Measurements from ENCODE around the gene SLIT3.

The SLIT3 gene

GRCh38 chr5:168886157-168886556, 414.8 kb downstream of the SLIT3 start:
- DNase-seq (ENCODE audit: low read depth), result no peak

GRCh38 chr5:168885324-168886120, 415.4 kb downstream of the SLIT3 start:
- DNase-seq (ENCODE audit: low read depth), result no peak

GRCh38 chr5:168883991-168884390, 416.9 kb downstream of the SLIT3 start:
- no peak for DNase-seq (ENCODE audit: low read depth)

GRCh38 chr5:168883281-168883741, 417.6 kb downstream of the SLIT3 start:
- no peak for DNase-seq (ENCODE audit: low read depth)

- no peak for DNase-seq (ENCODE audit: low read depth)
Measured at GRCh38 chr5:168882283-168882682, 418.7 kb downstream of the SLIT3 start.

- no peak for DNase-seq (ENCODE audit: low read depth)
Measured at GRCh38 chr5:168881427-168882149, 419.4 kb downstream of the SLIT3 start.

GRCh38 chr5:168879929-168880328, 421.0 kb downstream of the SLIT3 start:
- DNase-seq (ENCODE audit: low read depth), result no peak

GRCh38 chr5:168879331-168879730, 421.6 kb downstream of the SLIT3 start:
- no peak for DNase-seq (ENCODE audit: low read depth)

- no peak for DNase-seq (ENCODE audit: low read depth)
Measured at GRCh38 chr5:168878135-168878745, 422.7 kb downstream of the SLIT3 start.

- DNase-seq (ENCODE audit: low read depth), result no peak
Measured at GRCh38 chr5:168877132-168877892, 423.6 kb downstream of the SLIT3 start.

GRCh38 chr5:168876419-168876818, 424.5 kb downstream of the SLIT3 start:
- no peak for DNase-seq (ENCODE audit: low read depth)

GRCh38 chr5:168875832-168876231, 425.1 kb downstream of the SLIT3 start:
- DNase-seq (ENCODE audit: low read depth), result no peak

GRCh38 chr5:168874713-168875380, 426.1 kb downstream of the SLIT3 start:
- no peak for DNase-seq (ENCODE audit: low read depth)

- no peak for DNase-seq (ENCODE audit: low read depth)
Measured at GRCh38 chr5:168872246-168872645, 428.7 kb downstream of the SLIT3 start.

GRCh38 chr5:168870910-168871309, 430.0 kb downstream of the SLIT3 start:
- DNase-seq (ENCODE audit: low read depth), result no peak

GRCh38 chr5:168869615-168870227, 431.2 kb downstream of the SLIT3 start:
- DNase-seq (ENCODE audit: low read depth), result no peak

- DNase-seq (ENCODE audit: low read depth), result no peak
Measured at GRCh38 chr5:168867241-168867640, 433.7 kb downstream of the SLIT3 start.

GRCh38 chr5:168865968-168866367, 435.0 kb downstream of the SLIT3 start:
- DNase-seq (ENCODE audit: low read depth), result no peak

GRCh38 chr5:168863021-168863420, 437.9 kb downstream of the SLIT3 start:
- DNase-seq (ENCODE audit: low read depth), result no peak

GRCh38 chr5:168860503-168860902, 440.4 kb downstream of the SLIT3 start:
- no peak for DNase-seq (ENCODE audit: low read depth)

GRCh38 chr5:168860081-168860480, 440.9 kb downstream of the SLIT3 start:
- no peak for DNase-seq (ENCODE audit: low read depth)
